Measurements from ENCODE around the gene SMPDL3A.
"Not testable (repeated sequence)": the region's sequence is repeated elsewhere in the genome, so short reads cannot be mapped to it uniquely, and the experiment has no call there.

Gene SMPDL3A, protein sequence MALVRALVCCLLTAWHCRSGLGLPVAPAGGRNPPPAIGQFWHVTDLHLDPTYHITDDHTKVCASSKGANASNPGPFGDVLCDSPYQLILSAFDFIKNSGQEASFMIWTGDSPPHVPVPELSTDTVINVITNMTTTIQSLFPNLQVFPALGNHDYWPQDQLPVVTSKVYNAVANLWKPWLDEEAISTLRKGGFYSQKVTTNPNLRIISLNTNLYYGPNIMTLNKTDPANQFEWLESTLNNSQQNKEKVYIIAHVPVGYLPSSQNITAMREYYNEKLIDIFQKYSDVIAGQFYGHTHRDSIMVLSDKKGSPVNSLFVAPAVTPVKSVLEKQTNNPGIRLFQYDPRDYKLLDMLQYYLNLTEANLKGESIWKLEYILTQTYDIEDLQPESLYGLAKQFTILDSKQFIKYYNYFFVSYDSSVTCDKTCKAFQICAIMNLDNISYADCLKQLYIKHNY

DNA sequence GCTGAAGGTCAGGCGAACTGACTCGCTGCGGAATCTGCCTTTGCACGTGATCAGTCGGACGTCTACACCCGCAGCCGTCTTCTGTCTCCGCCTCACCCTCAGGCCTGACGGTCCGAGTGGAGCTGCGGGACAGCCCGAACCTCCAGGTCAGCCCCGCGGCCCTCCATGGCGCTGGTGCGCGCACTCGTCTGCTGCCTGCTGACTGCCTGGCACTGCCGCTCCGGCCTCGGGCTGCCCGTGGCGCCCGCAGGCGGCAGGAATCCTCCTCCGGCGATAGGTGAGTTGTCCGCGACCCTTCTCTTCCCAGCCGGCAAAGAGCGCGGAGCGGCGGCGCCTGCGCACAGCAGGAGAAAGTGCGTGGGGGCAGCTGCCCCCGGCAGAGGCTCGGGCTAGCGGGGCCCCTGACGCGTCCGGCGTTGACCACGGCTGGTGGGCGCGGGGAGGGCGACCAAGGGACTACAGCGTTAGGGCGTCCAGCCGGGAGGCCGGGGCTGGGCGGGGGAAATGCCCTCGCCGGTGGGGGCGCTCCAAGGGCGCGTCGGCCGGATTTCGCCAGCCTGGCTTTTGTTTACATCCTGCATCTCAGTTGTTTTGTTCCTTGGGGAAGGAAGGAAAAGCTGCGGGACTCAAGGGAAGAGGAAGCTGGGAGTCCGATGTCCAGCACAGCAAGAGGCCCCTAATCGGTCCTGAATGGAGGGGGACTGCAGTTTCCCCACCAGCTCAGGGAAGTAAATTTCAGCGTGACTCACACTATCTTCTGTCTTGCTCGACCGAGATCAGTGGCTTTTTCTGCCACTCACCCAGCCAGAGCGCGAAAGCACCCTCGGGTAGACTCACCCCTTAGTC, at the start of gene SMPDL3A:
TSS of gene SMPDL3A (plus strand) at position 77 of the 846 bp plus-strand sequence. CDS start at position 166, 89 bp downstream.
- peak; percentile 0 to 67 for DNase-seq

DNA sequence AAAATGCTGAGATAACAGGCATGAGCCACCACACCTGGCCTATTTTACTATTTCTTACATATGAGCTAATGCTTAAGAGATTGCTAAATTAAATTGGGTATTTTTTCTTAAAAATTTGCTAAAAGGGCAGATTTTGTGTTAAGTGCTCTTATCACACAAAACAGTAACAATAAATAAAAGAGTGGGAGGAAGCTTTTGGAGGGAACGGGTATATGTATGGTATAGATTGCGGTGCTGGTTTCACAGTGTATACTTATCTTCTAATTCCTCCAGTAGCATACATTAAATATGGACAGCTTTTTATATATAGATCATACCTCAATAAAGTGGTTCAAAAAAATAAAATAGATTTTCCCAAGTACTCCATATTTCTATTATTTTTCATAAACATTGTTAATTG, 49.0 kb upstream of the SMPDL3A start:
- DNase-seq = no peak

DNA sequence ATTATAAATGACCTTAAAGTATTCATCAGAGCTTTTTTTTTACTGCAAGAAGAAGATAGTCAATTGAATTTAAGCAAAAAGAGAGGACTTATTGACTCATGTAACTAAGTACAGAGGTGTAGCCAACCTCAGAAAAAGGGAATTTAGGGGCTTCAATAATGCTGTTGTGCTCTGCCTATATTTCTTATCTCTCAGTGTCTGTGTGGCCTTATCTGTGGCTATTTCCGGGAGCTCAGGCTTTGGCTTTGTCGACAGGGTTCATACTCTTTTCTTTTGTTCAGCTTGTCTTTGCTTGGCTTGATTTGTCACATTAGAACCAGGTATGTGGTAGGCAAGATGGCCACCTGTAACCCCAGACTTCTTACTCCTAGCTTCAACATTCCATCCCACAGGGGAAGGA, 48.1 kb upstream of the SMPDL3A start:
- DNase-seq = no peak

DNA sequence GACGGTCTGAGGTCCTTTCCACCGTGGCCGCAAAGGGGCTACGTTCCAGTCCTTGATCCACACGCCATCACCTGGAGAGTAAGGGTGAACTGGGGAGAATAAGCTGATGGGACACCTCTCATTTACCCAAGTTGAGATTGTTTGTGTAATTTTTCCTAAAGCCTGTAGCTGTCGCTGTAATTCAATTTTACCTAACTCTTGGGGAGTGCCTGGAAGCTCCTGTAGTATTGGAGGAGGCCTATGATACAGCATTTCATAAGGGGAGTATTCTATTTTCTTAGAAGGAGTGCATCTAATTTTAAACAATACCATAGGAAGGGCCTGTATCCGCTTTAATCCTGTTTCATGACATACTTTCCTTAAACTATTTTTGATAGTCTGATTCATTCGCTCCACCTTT, 44.8 kb upstream of the SMPDL3A start:
- DNase-seq = not testable (repeated sequence)

DNA sequence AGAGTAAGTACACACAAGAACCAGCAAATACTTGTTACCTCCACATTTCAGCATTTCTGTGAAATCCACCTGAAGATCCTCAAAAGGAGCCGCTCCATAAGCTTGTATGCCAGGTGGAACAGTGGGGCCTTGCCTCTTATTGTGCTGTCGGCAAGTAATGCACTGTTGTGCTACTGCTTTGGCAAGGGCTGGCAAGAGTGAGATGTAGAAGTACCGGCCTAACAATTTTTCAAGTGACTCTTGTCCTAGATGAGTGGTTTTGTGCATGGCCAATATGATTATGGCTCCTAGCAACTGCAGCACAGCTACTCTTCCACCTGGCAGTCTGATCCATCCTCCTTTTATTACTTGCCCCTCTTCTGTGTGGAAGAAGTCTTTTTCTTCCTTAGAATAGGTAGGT, 44.2 kb upstream of the SMPDL3A start:
- not testable (repeated sequence) for DNase-seq

DNA sequence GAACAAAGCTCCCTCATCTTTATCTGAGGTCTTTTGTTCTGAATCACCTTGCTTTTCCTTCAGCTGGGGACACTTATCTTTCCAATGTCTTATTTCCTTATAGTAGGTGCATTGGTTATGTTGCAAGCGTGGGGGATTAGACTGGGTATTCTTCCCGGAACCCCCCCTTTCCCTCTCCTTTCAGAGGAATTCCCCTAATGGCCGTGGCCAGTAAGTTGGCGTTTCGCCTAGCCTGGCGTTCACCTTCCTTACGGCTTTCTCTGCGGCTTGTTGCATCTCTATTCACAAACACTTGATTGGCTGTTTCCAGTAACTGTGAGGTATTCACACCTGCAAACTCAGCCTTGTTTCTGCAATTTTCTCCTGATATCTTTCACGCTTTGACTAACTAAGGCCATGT, 42.4 kb upstream of the SMPDL3A start:
- DNase-seq = no peak

DNA sequence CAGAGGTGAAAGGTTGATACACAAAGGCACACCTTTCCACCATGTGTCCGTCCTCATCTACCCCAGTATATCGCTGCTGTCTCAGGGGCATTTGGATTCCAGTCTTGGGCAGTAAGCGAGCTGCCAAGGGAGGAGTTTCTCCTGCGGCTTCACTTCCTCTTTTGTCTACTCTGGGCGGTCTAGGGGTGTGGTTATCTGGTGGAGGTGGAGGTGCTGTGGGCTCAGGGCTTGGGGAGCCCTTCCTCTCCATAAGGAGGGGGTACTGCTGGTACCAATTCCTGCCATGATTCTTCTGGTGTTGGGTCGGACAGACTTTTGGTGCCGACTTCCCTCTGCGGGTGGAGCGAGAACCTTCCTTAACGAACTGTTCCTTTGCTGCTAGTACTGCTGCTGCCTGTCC, 41.5 kb upstream of the SMPDL3A start:
- DNase-seq = peak in 1 of 2 donors; percentile 71

DNA sequence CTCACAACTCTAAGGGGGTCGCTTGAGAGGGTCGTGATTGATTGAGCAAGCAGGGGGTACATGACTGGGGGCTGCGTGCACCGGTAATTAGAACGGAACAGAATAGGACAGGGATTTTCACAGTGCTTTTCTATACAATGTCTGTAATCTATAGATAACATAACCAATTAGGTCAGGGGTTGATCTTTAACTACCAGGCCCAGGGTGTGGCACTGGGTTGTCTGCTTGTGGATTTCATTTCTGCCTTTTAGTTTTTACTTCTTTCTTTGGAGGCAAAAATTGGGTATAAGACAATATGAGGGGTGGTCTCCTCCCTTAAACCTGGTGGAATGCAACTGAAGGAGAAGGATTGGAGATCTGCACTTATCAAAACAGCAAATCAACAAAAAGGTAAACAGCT, 40.1 kb upstream of the SMPDL3A start:
- not testable (repeated sequence) for DNase-seq

DNA sequence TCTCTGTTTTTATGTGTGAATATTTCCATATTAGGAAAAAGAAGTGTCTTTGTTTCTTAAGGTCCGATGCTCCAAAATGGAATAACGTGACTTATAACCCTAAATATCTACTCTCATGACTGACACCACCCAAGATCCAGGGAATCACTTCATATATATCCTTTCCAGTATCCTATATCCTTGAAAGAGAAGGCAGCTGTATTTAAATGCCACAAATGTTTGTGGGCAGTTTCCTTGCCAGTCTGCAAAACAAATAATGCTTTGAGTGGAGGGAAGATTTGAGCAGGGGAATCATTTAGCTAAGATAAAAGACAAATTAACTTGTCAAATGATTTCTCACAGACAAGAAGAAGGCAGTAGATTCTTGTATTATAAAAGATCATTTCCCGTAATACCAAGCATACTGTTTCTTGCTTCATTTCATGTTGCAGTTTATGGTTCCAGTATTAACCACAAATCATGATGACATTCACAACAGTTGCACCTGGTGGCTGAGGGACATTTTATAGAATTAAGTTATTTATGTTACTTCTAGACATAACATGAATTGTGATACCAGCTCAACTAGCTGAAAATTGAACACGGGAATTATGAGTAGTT, 39.5 kb upstream of the SMPDL3A start:
- DNase-seq = no peak

DNA sequence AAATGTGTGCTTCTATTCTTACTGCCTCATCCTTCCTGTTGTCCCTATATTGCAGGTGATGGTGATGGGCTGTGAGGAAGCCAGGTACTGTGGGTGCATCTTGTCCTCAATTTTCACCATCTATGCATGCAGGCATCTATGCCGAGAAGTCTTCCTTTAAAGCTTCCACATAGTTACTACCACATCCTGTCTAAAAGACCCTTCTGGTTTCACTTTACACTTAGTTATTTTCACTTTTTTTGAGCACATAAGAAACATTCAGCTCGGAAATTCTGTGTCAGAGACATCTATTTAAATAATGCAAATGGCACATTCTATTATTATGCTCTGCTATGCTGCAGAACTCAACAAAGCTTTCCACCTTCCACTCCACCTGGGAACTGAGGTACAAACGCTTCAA, 37.7 kb upstream of the SMPDL3A start:
- no peak for DNase-seq

DNA sequence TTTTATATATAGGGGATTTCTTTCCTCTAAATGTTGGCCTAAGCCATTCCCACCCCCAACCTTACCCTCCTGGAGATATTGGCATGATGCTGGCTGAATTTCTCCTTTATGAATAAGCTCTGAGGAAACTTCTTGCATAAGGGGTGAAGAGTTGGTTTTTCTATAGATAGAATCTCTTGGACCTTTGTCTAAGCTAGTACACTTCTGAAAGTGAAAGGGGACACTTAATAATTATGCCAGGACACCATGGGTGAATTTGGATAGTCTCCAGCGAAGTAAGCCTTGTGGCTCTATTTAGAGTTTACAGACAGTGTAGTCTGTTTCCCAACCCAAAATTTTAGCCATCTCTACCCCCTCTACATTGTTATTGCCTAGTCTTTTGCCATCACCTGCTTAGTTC, 36.6 kb upstream of the SMPDL3A start:
- DNase-seq = no peak

DNA sequence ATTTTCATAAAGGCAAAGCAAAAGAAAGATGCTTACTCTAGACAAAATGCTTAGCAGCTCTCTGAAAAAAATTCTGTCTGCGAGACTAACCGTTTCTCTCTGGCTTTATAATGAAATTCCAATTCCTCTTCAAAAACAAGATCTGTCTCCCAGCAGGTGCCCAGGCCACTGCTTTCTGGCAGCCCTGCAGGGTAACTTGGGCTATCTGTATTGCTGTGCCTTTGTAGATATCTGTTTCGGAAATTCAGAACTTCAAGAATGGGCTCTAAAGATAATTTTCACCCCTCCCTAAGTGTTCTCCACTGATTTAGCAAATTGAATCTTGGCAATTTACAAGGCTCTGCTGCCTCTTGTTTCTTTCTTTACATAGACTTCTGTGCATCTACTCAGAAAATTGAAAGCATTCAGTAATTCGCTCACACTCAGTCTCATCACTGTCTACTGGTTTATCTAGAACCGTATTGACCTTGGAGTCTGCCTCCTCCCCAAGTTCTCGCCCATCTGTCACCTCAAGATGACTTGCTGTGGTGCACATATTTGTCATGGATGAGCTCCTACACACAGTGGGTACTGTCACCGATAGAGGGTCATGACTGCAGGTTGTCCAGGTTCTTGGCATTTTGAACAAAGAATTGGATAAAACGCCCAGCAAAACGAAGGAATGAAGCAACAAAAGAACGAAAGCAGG, 35.9 kb upstream of the SMPDL3A start:
- DNase-seq = no peak

DNA sequence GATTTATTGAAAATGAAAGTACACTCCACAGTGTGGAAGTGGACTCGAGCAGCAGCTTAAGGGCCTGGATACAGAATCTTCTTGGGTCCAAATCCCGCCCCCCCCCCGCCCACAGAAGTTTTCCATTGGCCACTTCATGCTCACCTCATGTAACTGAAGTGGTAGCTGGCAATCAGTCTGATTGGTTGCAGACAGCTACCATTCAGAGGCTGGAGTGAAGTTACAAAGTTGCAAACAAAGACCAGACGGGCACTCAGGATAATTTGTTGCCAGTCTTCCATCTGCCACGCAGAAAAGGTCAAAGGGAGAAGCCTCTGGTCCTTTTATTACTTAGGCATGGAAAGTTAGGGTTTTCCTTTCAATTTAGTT, 35.4 kb upstream of the SMPDL3A start:
- no peak for DNase-seq

DNA sequence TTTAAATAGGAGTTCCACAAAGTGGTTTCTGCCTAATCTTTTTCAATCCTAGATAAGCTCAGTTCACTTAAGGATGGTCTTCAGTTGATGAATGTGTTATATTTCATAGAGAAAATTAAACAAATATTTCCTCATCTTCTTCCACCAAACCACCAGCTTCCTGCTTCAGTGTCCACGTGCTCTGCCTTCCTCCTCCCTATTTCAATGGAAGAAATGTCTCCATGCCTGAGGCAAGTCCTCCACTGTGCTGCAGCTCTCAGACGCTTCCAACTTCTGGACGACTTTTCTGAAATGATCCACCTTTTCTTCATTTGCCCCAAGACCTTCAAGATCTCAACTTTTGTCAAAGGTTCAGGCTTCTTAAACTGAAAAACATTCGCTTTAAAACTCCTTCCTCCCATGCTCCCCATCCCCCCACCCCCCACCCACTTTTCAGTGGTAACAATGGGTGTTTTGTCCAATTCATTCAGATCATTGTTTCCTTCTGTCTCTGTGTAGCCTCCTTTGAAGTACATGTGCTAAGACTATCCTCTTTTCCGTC, 34.8 kb upstream of the SMPDL3A start:
- no peak for DNase-seq

DNA sequence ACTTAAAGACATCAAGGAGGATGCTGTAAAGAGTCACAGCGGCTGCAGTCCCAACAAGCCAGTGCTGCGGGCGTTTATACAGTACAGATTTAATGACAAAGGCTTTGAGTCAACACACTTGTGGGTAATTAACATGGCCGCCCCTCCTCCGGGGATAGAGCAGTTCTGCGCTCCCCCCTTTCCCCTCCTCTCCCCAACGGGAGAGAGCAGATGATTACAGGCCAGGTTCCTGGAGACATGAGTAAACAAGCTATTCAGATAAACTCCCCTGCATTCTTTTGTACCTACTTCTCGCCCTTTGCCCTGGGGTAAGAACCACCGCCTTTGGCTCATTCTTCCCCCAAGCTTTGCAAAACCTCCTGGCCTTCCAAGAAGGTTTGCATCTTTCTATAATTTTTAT, 33.2 kb upstream of the SMPDL3A start:
- no peak for DNase-seq

DNA sequence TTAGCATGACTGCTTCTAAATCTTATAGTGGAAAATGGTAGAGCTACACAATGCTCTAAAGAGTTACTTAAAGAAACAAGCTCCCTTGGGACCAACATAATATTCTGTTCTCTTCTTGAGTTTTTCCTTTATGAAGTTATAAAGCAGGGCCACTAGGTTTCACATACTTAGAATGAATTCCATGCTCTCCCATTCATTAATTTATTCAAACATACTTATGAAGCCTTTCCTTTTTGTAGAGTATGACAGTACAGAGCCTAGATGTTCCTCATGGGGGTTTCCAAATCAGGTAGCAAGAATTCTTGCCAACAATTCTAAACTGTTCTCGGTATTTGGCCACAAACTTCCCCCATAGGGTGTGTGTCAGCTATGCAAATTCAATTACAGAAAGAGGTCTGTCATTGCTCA, 30.1 kb upstream of the SMPDL3A start:
- peak in 1 of 2 donors; percentile 48 for DNase-seq

DNA sequence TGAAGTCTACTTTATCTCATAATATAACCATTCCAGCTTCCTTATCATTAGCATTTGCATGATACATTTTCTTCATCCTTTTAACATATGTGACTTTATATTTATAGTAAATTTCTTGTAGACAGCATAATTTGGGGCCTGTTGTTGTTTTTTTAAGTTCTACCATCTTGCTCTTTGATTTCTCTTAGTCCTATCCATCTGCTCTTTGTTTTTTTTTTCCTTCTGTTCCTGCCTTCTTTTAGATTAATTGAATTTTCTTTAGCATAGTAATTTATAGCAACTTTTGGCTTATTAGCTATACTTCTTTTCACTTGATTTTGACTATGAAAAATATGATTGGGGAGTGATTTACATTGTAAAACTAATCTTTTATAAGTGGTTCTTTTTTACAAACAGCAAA, 28.7 kb upstream of the SMPDL3A start:
- DNase-seq = no peak

DNA sequence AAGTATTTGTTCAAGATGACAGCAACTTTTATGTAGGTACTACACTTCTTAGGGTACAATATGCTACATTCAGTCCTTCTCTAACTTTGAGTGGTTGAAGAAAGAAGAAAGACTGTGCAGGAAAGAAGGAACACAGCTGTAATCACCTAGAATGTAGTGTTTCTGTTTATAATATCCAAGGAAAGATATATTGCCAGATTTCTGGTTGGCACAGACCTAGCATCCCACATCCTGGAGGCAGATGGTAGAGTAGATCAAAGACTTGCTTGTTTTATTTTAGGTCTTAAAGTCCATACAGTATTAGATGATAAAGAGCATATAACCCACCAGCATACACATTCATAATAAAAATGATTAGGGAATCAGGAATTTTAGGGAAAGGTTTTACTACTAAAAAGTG, 22.8 kb upstream of the SMPDL3A start:
- DNase-seq = no peak

DNA sequence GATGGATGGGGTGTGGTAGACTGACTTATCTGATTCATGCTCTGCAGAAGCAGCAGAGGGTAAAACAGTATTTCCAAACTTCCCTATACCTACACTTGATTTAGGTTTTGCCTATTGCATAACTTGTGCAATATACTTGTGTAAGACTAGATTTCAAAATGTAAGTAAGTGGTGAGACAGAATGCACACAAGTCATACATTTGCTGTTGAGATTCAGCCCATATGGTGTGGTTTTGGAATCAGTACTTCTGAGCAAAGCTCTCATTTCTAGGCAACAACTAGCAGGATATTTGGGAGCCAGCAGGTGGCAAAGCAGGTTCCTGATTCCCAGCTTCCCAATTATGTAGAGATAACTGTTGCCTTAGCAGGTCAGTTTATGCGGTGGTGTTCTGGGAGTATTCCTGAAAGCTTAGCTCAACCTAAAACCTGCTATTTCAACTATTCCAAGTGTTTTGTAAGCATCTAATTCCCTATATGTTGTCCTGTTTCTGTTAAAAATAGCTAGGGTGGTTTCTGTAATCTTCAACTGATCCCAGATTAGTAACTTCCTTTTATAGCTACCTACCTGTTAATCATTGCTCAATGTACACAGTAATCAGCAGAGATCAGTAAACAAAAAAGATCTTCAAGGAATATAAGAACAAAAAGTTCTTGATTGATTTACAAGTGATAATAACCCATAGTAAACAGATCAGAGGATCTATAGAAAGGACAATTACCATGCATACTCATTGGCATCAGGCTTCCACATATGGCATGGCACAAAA, 18.0 kb upstream of the SMPDL3A start:
- DNase-seq = no peak

DNA sequence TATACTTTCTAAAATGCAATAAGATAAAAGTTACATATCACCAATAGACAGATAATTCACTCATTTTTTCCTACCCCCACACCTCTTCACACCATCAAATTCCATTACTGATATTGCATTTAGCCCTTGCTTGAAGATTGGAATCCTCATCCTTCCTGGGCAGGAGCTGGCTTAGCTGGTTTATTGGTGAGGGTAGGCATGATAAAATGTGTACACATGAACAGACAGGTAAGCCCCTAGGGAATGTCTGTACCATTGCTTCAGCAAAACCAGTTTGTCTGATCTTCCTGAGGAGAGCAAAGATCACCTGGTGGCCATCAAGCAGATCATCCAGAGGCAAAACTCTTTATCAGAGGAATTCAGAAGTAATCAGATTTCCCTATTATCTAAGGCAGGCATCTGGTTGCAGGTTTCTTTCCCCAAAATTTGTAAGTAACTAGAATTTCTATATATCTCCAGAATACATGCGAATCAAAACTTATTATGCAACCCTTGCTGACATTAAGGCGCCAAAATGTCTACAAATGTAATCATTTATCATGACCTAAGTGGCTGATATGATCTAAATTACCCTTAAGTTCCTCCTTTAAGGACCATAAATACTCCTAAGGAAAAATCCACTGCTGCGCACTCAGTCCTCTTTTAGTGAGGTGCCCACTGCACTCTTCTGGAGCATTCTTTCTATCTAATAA, 16.2 kb upstream of the SMPDL3A start:
- no peak for DNase-seq

DNA sequence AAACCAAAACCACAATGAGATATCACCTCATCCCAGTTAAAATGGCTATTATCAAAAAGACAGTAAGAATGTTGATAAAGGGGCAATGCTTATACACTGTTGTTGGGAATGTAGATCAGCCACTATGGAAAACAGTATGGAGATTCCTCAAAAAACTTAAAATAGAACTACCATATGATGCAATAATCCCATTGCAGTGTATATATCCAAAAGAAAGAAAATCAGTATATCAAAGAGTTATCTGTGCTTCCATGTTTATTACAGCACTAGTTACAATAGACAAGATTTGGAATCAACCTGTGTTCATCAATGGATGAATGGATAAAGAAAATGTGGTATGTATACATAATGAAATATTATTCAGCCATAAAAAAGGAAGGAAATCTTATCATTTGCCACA, 13.1 kb upstream of the SMPDL3A start:
- no peak for DNase-seq
